PC-9 (cell line): ENCODE measurements around the gene IPPK. TPM values are rescaled to one million over a fixed set of nuclear protein-coding genes. Genes with fewer than 3 reads are reported as not detected.
A peak's percentile ranks its signal among the peaks of the same experiment; 100 is the strongest.

Experiments
- BruUV-seq: library from RNA; stranded (reverse); fragments of 400-500 nt; replicated peaks from 2 replicates; lab custom pipeline; 2021; lab: Mats Ljungman, UMichigan
- CTCF ChIA-PET: fragments of 300-600 bp; sonication (Branson Sonifier 250); formaldehyde crosslinking; loops from one replicate; lab custom pipeline; 2022; ENCODE audit warnings: antibody characterized with exemption; lab: Charles Lee
- POLR2A ChIA-PET: fragments of 300-600 bp; sonication (Branson Sonifier 250); formaldehyde crosslinking; loops from one replicate; lab custom pipeline; 2022; ENCODE audit warnings: antibody characterized with exemption; ENCODE audit not compliant: unreplicated experiment; lab: Charles Lee
- DNase-seq, 2 experiments: peaks; one replicate each; pipeline versions ENCODE4 v3.0.0 to v3.0.0-alpha.2; 2015 to 2022; ENCODE audit warnings: mixed read lengths in 1 of 2
- H2AFZ ChIP-seq: fragments of 200-600 bp; sonication (generic); 2 replicates; pipeline ENCODE4 v1.8.1; 2017; ENCODE audit warnings: antibody characterized with exemption
- H3F3A ChIP-seq: fragments of 200-600 bp; sonication (generic); 2 replicates; pipeline ENCODE4 v1.8.1; 2017; ENCODE audit warnings: antibody characterized with exemption, mild to moderate bottlenecking, low read depth; ENCODE audit not compliant: insufficient read depth
- H3K27ac ChIP-seq: fragments of 200-600 bp; sonication (generic); 2 replicates; pipeline ENCODE4 v1.6.1; 2016; ENCODE audit warnings: mixed run types
- H3K27me3 ChIP-seq: fragments of 200-600 bp; sonication (generic); 2 replicates; pipeline ENCODE4 v1.6.1; 2016; ENCODE audit warnings: low read depth, mixed run types; ENCODE audit not compliant: insufficient read depth
- H3K36me3 ChIP-seq: fragments of 200-600 bp; sonication (generic); 2 replicates; pipeline ENCODE4 v1.6.1; 2016; ENCODE audit warnings: low read depth, mixed run types
- H3K4me1 ChIP-seq: fragments of 200-600 bp; sonication (generic); replicated peaks from 2 replicates; pipeline ENCODE4 v1.6.1; 2016; ENCODE audit warnings: mixed run types; ENCODE audit not compliant: insufficient read depth
- H3K4me2 ChIP-seq: fragments of 200-600 bp; sonication (generic); 2 replicates; pipeline ENCODE4 v1.6.1; 2017; ENCODE audit warnings: mixed run types
- H3K4me3 ChIP-seq: fragments of 200-600 bp; sonication (generic); 2 replicates; pipeline ENCODE4 v1.6.1; 2016; ENCODE audit warnings: mixed run types
- H3K79me2 ChIP-seq: fragments of 200-600 bp; sonication (generic); 2 replicates; pipeline ENCODE4 v1.6.1; 2017; ENCODE audit warnings: low read depth, mixed run types
- H3K9me2 ChIP-seq: fragments of 200-600 bp; sonication (generic); 2 replicates; pipeline ENCODE4 v1.8.1; 2017; ENCODE audit warnings: mild to moderate bottlenecking; ENCODE audit not compliant: insufficient read depth
- H3K9me3 ChIP-seq: fragments of 200-600 bp; sonication (generic); 2 replicates; pipeline ENCODE4 v1.8.1; 2016; ENCODE audit warnings: low read depth; ENCODE audit not compliant: insufficient read depth
- H4K20me1 ChIP-seq: fragments of 200-600 bp; sonication (generic); 2 replicates; pipeline ENCODE4 v1.8.1; 2017; ENCODE audit not compliant: insufficient read depth
- CTCF ChIP-seq: fragments of 200-600 bp; sonication (generic); conservative IDR thresholded peaks from 2 replicates; pipeline ENCODE4 v1.6.1; 2017; ENCODE audit warnings: mixed run types, antibody characterized with exemption, mild to moderate bottlenecking, moderate library complexity
- EZH2 ChIP-seq: fragments of 200-600 bp; sonication (generic); IDR thresholded peaks from 2 replicates; pipeline ENCODE4 v1.8.0; 2017; ENCODE audit warnings: antibody characterized with exemption, low read depth
- intact Hi-C: fragments of 100-400 bp; cut with micrococcal nuclease; formaldehyde crosslinking; loops from one replicate; pipeline ENCODE4 v1.10.0; 2022; ENCODE audit not compliant: unreplicated experiment
- total RNA-seq: library from RNA; stranded (reverse); gene quantifications from 2 replicates; pipeline ENCODE4 v1.2.3, GENCODE V29; 2021

Gene IPPK
- total RNA-seq, 1 experiment from 2014 or later = 12.3 TPM

GRCh38 chr9:92668746-92669526 is 995 bp downstream of the IPPK start:
- BruUV-seq = TSS peak; percentile 30
- 0 out of 2 replicates have a peak, but pooled peaks cover 11% of the 10 kb centered on the region for H3K36me3 ChIP-seq
- peaks cover 19% of the 10 kb centered on the region; the same call in 1 of the 2 replicates for H3K4me1 ChIP-seq
- peaks cover 33% of the 10 kb centered on the region for H4K20me1 ChIP-seq
- peak overlapping the region; percentile 95 for H3K4me3 ChIP-seq
- POLR2A ChIA-PET = interaction anchor here (0.7 kb wide), 1 partner anchor 322 kb away, joined by 7 read pairs; no protein-coding TSS in a partner anchor
- H3F3A ChIP-seq = peaks cover 21% of the 10 kb centered on the region
- peaks cover 80% of the 10 kb centered on the region for H3K79me2 ChIP-seq
- H3K9me3 ChIP-seq = no peaks in the 10 kb centered on the region
- CTCF ChIA-PET = no interaction called here
- H3K9me2 ChIP-seq = no peaks in the 10 kb centered on the region
- intact Hi-C loops = no loop called here
- peak; percentile 65 to 67 for DNase-seq
- H2AFZ ChIP-seq = peak overlapping the region; percentile 84
- peak overlapping the region; percentile 95 for H3K27ac ChIP-seq
- H3K4me2 ChIP-seq = peak overlapping the region; percentile 88
- no peaks in the 10 kb centered on the region for H3K27me3 ChIP-seq
- TF ChIP-seq EZH2 = no peak
- TF ChIP-seq CTCF = no peak

GRCh38 chr9:92666912-92667532 is 2.9 kb downstream of the IPPK start:
- Histone ChIP-seq H3K4me3 (no peak overlapping the region), H3K27ac (no peak overlapping the region), H3K36me3 (0 out of 2 replicates have a peak, but pooled peaks cover 9% of the 10 kb centered on the region), H4K20me1 (peaks cover 51% of the 10 kb centered on the region), H3K9me2 (no peaks in the 10 kb centered on the region), H3K4me1 (peaks cover 13% of the 10 kb centered on the region; the same call in 1 of the 2 replicates), H3K4me2 (no peak overlapping the region), H3F3A (peaks cover 17% of the 10 kb centered on the region), H3K27me3 (no peaks in the 10 kb centered on the region), H3K9me3 (no peaks in the 10 kb centered on the region), H3K79me2 (peaks cover 89% of the 10 kb centered on the region), H2AFZ (no peak overlapping the region)
- ChIA-PET CTCF (no interaction called here), POLR2A (no interaction called here)
- intact Hi-C loops = no loop called here
- DNase-seq = no peak
- no peak for TF ChIP-seq EZH2
- no peak for TF ChIP-seq CTCF
- BruUV-seq = TSS peak; percentile 2

- 0 out of 2 replicates have a peak, but pooled peaks cover 9% of the 10 kb centered on the region for H3K36me3 ChIP-seq
- peaks cover 58% of the 10 kb centered on the region for H4K20me1 ChIP-seq
- peaks cover 96% of the 10 kb centered on the region for H3K79me2 ChIP-seq
- no peak overlapping the region for H3K4me3 ChIP-seq
- CTCF ChIA-PET = no interaction called here
- peaks cover 10% of the 10 kb centered on the region for H3F3A ChIP-seq
- no peak for DNase-seq
- no peaks in the 10 kb centered on the region for H3K27me3 ChIP-seq
- intact Hi-C loops = no loop called here
- BruUV-seq = no TSS peak
- peaks cover 7% of the 10 kb centered on the region; the same call in 1 of the 2 replicates for H3K4me1 ChIP-seq
- H3K9me3 ChIP-seq = no peaks in the 10 kb centered on the region
- TF ChIP-seq CTCF (no peak), EZH2 (no peak)
- POLR2A ChIA-PET = no interaction called here
- H3K27ac ChIP-seq = no peak overlapping the region
- H3K4me2 ChIP-seq = no peak overlapping the region
- H3K9me2 ChIP-seq = no peaks in the 10 kb centered on the region
- H2AFZ ChIP-seq = no peak overlapping the region
Measured at GRCh38 chr9:92666236-92666635, 3.7 kb downstream of the IPPK start.
